ENCODE measurements around the gene OBSL1. TPM values are rescaled to one million over a fixed set of nuclear protein-coding genes. Genes with fewer than 3 reads are reported as not detected.
A peak's percentile ranks its signal among the peaks of the same experiment; 100 is the strongest.

Gene OBSL1
- total and polyA plus RNA-seq, 9 donors: 53.2 to 740 (median 468) TPM

- Histone ChIP-seq H3K27ac (peak overlapping the region; percentile 38 to 48), H3K27me3 (no peaks in the 10 kb centered on the region), H3K4me3 (no peak overlapping the region), H3K4me1 (ENCODE audit: insufficient read depth) (peaks cover 7% of the 10 kb centered on the region), H3K9me3 (no peaks in the 10 kb centered on the region), H3K36me3 (no peaks in the 10 kb centered on the region)
- 48 to 50% (median 50%) methylated on average over 14 to 15 of the region's 15 CpGs for WGBS, 3 donors
- TF ChIP-seq EP300 (IDR thresholded peaks at IDR 0.05) (no peak), CTCF (IDR thresholded peaks at IDR 0.05) (no peak), POLR2A (IDR thresholded peaks at IDR 0.05) (no peak)
- intact Hi-C loops (cut with DNase I): loop anchor here in 2 of 4 donors (10.0 kb wide), 2 partner anchors 63 to 373 kb away; partner anchors contain the start of gene NHEJ1 (in 1 of the 2)
- peak in 1 of 5 donors; percentile 63 for DNase-seq
Observed at GRCh38 chr2:219537657-219538488, 33.5 kb downstream of the OBSL1 start.

- no peak overlapping the region for H3K4me3 ChIP-seq
- DNase-seq: no peak
- WGBS, 3 donors: 47 to 73% (median 58%) methylated on average over 9 of the region's 9 CpGs
- no peaks in the 10 kb centered on the region for H3K9me3 ChIP-seq
- intact Hi-C loops (cut with DNase I): loop anchor here in 2 of 4 donors (10.0 kb wide), 2 partner anchors 62 to 372 kb away; partner anchors contain the start of gene NHEJ1 (in 1 of the 2)
- H3K27me3 ChIP-seq: no peaks in the 10 kb centered on the region
- H3K4me1 ChIP-seq (ENCODE audit: insufficient read depth): peaks cover 6% of the 10 kb centered on the region
- H3K27ac ChIP-seq: peak overlapping the region in 1 of 2 donors; percentile 48
- no peaks in the 10 kb centered on the region for H3K36me3 ChIP-seq
- TF ChIP-seq EP300 (IDR thresholded peaks at IDR 0.05) (no peak), CTCF (IDR thresholded peaks at IDR 0.05) (no peak), POLR2A (IDR thresholded peaks at IDR 0.05) (no peak)
Observed at GRCh38 chr2:219536967-219537366, 34.4 kb downstream of the OBSL1 start.

- Histone ChIP-seq H3K4me1 (ENCODE audit: insufficient read depth) (peaks cover 2% of the 10 kb centered on the region), H3K4me3 (no peak overlapping the region), H3K27ac (no peak overlapping the region), H3K36me3 (no peaks in the 10 kb centered on the region), H3K9me3 (no peaks in the 10 kb centered on the region), H3K27me3 (no peaks in the 10 kb centered on the region)
- WGBS, 3 donors: 82 to 88% (median 85%) methylated on average over 16 of the region's 16 CpGs
- intact Hi-C loops (cut with DNase I): loop anchor here in 2 of 4 donors (10.0 kb wide), 2 partner anchors 62 to 372 kb away; partner anchors contain the start of gene NHEJ1 (in 1 of the 2)
- no peak for TF ChIP-seq EP300 (IDR thresholded peaks at IDR 0.05)
- TF ChIP-seq CTCF (IDR thresholded peaks at IDR 0.05): no peak
- TF ChIP-seq POLR2A (IDR thresholded peaks at IDR 0.05): no peak
- DNase-seq: no peak
Observed at GRCh38 chr2:219536425-219536824, 34.9 kb downstream of the OBSL1 start.

GRCh38 chr2:219533930-219534661, 37.2 kb downstream of the OBSL1 start:
- whole genome bisulfite sequencing, 3 donors: 88 to 92% (median 88%) methylated on average over 6 of the region's 6 CpGs
- TF ChIP-seq EP300 (IDR thresholded peaks at IDR 0.05): no peak
- no peak for TF ChIP-seq POLR2A (IDR thresholded peaks at IDR 0.05)
- TF ChIP-seq CTCF (IDR thresholded peaks at IDR 0.05): no peak
- intact Hi-C loops (cut with DNase I): loop anchor here in 2 of 4 donors (5.0 to 10.0 kb wide), 3 partner anchors 59 to 369 kb away; partner anchors contain the start of gene NHEJ1 (in 1 of the 2)
- no peak for DNase-seq
- Histone ChIP-seq H3K27me3 (no peaks in the 10 kb centered on the region), H3K4me1 (ENCODE audit: insufficient read depth) (peaks cover 2% of the 10 kb centered on the region), H3K27ac (no peak overlapping the region), H3K9me3 (no peaks in the 10 kb centered on the region), H3K4me3 (no peak overlapping the region), H3K36me3 (no peaks in the 10 kb centered on the region)

All from ovary (tissue), 9 donors.